Fibroblast of lung (primary cell): ENCODE data around the gene S100A11.

Source experiments
- EZH2 ChIP-seq: IDR thresholded peaks from 2 replicates; pipeline ENCODE4 v1.5.1; 2012; ENCODE audit warnings: low read length, control low read depth, mild to moderate bottlenecking; ENCODE audit errors: missing control alignments
- TF ChIP-seq, protein P1 (sequence below), 2 donors: IDR thresholded peaks in 1 of 2; conservative IDR thresholded peaks in 1 of 2; 1 replicate in 1 of 2; 2 replicates in 1 of 2; pipeline ENCODE4 v1.5.1; 2011 to 2012; ENCODE audit warnings: low read length in 2 of 2, control low read depth in 1 of 2, inconsistent platforms in 1 of 2, low read depth in 1 of 2, mild to moderate bottlenecking in 1 of 2

DNA sequence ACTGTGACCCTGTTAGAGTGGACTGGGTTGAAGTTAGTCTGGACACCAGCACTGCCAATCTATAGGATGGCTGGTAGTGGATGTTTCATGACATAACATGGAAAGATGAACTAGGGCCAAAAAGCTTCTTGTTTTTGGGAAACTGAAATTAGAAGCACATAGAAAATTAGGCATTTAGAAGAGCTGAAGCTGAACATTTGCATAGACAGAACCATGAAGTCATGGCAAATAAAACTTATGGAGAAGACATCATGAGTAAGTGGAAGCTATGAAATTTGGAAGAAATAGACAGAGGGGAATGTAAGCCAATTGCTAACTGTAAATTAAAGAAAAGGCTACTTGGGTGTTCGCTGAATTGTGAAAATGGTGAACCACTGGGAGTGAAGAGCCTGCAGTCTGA, 2.7 kb upstream of the S100A11 start:
- TF ChIP-seq, protein P1, sequence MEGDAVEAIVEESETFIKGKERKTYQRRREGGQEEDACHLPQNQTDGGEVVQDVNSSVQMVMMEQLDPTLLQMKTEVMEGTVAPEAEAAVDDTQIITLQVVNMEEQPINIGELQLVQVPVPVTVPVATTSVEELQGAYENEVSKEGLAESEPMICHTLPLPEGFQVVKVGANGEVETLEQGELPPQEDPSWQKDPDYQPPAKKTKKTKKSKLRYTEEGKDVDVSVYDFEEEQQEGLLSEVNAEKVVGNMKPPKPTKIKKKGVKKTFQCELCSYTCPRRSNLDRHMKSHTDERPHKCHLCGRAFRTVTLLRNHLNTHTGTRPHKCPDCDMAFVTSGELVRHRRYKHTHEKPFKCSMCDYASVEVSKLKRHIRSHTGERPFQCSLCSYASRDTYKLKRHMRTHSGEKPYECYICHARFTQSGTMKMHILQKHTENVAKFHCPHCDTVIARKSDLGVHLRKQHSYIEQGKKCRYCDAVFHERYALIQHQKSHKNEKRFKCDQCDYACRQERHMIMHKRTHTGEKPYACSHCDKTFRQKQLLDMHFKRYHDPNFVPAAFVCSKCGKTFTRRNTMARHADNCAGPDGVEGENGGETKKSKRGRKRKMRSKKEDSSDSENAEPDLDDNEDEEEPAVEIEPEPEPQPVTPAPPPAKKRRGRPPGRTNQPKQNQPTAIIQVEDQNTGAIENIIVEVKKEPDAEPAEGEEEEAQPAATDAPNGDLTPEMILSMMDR (conservative IDR thresholded peaks at IDR 0.05 in 1 of 2, IDR thresholded peaks at IDR 0.05 in 1 of 2; ENCODE audit: low read depth in 1 of 2, low read length in 2 of 2): no peak
- no peak for TF ChIP-seq EZH2
